ENCODE results near the gene RPIA. TPM values are rescaled to one million over a fixed set of nuclear protein-coding genes. Genes with fewer than 3 reads are reported as not detected.
"Not testable (repeated sequence)": the region's sequence is repeated elsewhere in the genome, so short reads cannot be mapped to it uniquely, and the experiment has no call there.

The RPIA gene
- 67.1 and 68.4 TPM in 2 replicates for total RNA-seq

GRCh38 chr2:88691339-88692183 lies at the start of gene RPIA:
RPIA (plus strand) TSS chr2:88691673; CDS start chr2:88691699, 26 bp downstream.
- peaks cover 4% of the 10 kb centered on the region for H3K9me3 Mint-ChIP-seq
- no peaks in the 10 kb centered on the region for H3K27me3 Mint-ChIP-seq (ENCODE audit: low read depth)
- peak; percentile 98 for DNase-seq (ENCODE audit: low spot score)
- intact Hi-C loops (cut with micrococcal nuclease): loop anchor here (1.0 to 10.0 kb wide), 3 partner anchors 64 to 497 kb away; partner anchors contain the start of gene EIF2AK3
- peak within 1 kb of the TSS; percentile 86 for H3K4me3 Mint-ChIP-seq (ENCODE audit: low read depth)
- peak within 1 kb of the TSS; percentile 92 for H3K27ac Mint-ChIP-seq
- H3K4me1 Mint-ChIP-seq (ENCODE audit: low read depth): peaks cover 28% of the 10 kb centered on the region
- H3K36me3 Mint-ChIP-seq (ENCODE audit: low read depth): no peaks in the 10 kb centered on the region

GRCh38 chr2:88642278-88642677 lies 49.2 kb upstream of the RPIA start:
- H3K4me1 Mint-ChIP-seq (ENCODE audit: low read depth): peaks cover 58% of the 10 kb centered on the region
- peaks cover 25% of the 10 kb centered on the region for H3K9me3 Mint-ChIP-seq
- H3K27ac Mint-ChIP-seq: no peak overlapping the region
- no peak overlapping the region for H3K4me3 Mint-ChIP-seq (ENCODE audit: low read depth)
- H3K36me3 Mint-ChIP-seq (ENCODE audit: low read depth): peaks cover 14% of the 10 kb centered on the region
- H3K27me3 Mint-ChIP-seq (ENCODE audit: low read depth): peaks cover 17% of the 10 kb centered on the region
- DNase-seq (ENCODE audit: low spot score): no peak
- intact Hi-C loops (cut with micrococcal nuclease): no loop called here

GRCh38 chr2:88645291-88645882 lies 46.1 kb upstream of the RPIA start:
- DNase-seq (ENCODE audit: low spot score); H3K36me3 Mint-ChIP-seq (ENCODE audit: low read depth); H3K9me3 Mint-ChIP-seq; intact Hi-C loops (cut with micrococcal nuclease); H3K27ac Mint-ChIP-seq; H3K4me3 Mint-ChIP-seq (ENCODE audit: low read depth): not testable (repeated sequence)
- Mint-ChIP-seq H3K4me1 (ENCODE audit: low read depth) (peaks cover 32% of the 10 kb centered on the region), H3K27me3 (ENCODE audit: low read depth) (peaks cover 19% of the 10 kb centered on the region)

- intact Hi-C loops (cut with micrococcal nuclease): no loop called here
- Mint-ChIP-seq H3K27me3 (ENCODE audit: low read depth) (peaks cover 6% of the 10 kb centered on the region), H3K27ac (no peak overlapping the region), H3K36me3 (ENCODE audit: low read depth) (no peaks in the 10 kb centered on the region), H3K4me1 (ENCODE audit: low read depth) (no peaks in the 10 kb centered on the region), H3K4me3 (ENCODE audit: low read depth) (no peak overlapping the region), H3K9me3 (no peaks in the 10 kb centered on the region)
- DNase-seq (ENCODE audit: low spot score): no peak
Observed at GRCh38 chr2:88651646-88652045, 39.8 kb upstream of the RPIA start.

GRCh38 chr2:88654714-88655113 lies 36.8 kb upstream of the RPIA start:
- no peaks in the 10 kb centered on the region for H3K36me3 Mint-ChIP-seq (ENCODE audit: low read depth)
- H3K27ac Mint-ChIP-seq: no peak overlapping the region
- intact Hi-C loops (cut with micrococcal nuclease): no loop called here
- no peak overlapping the region for H3K4me3 Mint-ChIP-seq (ENCODE audit: low read depth)
- no peak for DNase-seq (ENCODE audit: low spot score)
- H3K4me1 Mint-ChIP-seq (ENCODE audit: low read depth): no peaks in the 10 kb centered on the region
- H3K27me3 Mint-ChIP-seq (ENCODE audit: low read depth): peaks cover 5% of the 10 kb centered on the region
- H3K9me3 Mint-ChIP-seq: no peaks in the 10 kb centered on the region

GRCh38 chr2:88656690-88657089 lies 34.8 kb upstream of the RPIA start:
- H3K9me3 Mint-ChIP-seq: no peaks in the 10 kb centered on the region
- peaks cover 4% of the 10 kb centered on the region for H3K27me3 Mint-ChIP-seq (ENCODE audit: low read depth)
- H3K36me3 Mint-ChIP-seq (ENCODE audit: low read depth): no peaks in the 10 kb centered on the region
- no peak for DNase-seq (ENCODE audit: low spot score)
- H3K27ac Mint-ChIP-seq: no peak overlapping the region
- H3K4me3 Mint-ChIP-seq (ENCODE audit: low read depth): no peak overlapping the region
- H3K4me1 Mint-ChIP-seq (ENCODE audit: low read depth): no peaks in the 10 kb centered on the region
- intact Hi-C loops (cut with micrococcal nuclease): no loop called here

GRCh38 chr2:88657131-88657530 lies 34.3 kb upstream of the RPIA start:
- Mint-ChIP-seq H3K9me3 (no peaks in the 10 kb centered on the region), H3K4me1 (ENCODE audit: low read depth) (no peaks in the 10 kb centered on the region), H3K27ac (no peak overlapping the region), H3K27me3 (ENCODE audit: low read depth) (peaks cover 1% of the 10 kb centered on the region), H3K4me3 (ENCODE audit: low read depth) (no peak overlapping the region), H3K36me3 (ENCODE audit: low read depth) (no peaks in the 10 kb centered on the region)
- intact Hi-C loops (cut with micrococcal nuclease): no loop called here
- no peak for DNase-seq (ENCODE audit: low spot score)

GRCh38 chr2:88658326-88658725 lies 33.1 kb upstream of the RPIA start:
- intact Hi-C loops (cut with micrococcal nuclease): no loop called here
- no peak for DNase-seq (ENCODE audit: low spot score)
- no peak overlapping the region for H3K27ac Mint-ChIP-seq
- peaks cover 4% of the 10 kb centered on the region for H3K27me3 Mint-ChIP-seq (ENCODE audit: low read depth)
- H3K36me3 Mint-ChIP-seq (ENCODE audit: low read depth): no peaks in the 10 kb centered on the region
- no peaks in the 10 kb centered on the region for H3K4me1 Mint-ChIP-seq (ENCODE audit: low read depth)
- no peak overlapping the region for H3K4me3 Mint-ChIP-seq (ENCODE audit: low read depth)
- no peaks in the 10 kb centered on the region for H3K9me3 Mint-ChIP-seq

- Mint-ChIP-seq H3K36me3 (ENCODE audit: low read depth) (no peaks in the 10 kb centered on the region), H3K27ac (no peak overlapping the region), H3K4me3 (ENCODE audit: low read depth) (no peak overlapping the region), H3K4me1 (ENCODE audit: low read depth) (no peaks in the 10 kb centered on the region), H3K9me3 (no peaks in the 10 kb centered on the region), H3K27me3 (ENCODE audit: low read depth) (peaks cover 6% of the 10 kb centered on the region)
- DNase-seq (ENCODE audit: low spot score): no peak
- intact Hi-C loops (cut with micrococcal nuclease): no loop called here
Observed at GRCh38 chr2:88658881-88659537, 32.5 kb upstream of the RPIA start.

GRCh38 chr2:88659538-88659915 lies 31.9 kb upstream of the RPIA start:
- intact Hi-C loops (cut with micrococcal nuclease): no loop called here
- no peak overlapping the region for H3K27ac Mint-ChIP-seq

GRCh38 chr2:88660622-88661021 lies 30.9 kb upstream of the RPIA start:
- no peaks in the 10 kb centered on the region for H3K9me3 Mint-ChIP-seq
- no peaks in the 10 kb centered on the region for H3K4me1 Mint-ChIP-seq (ENCODE audit: low read depth)
- H3K27me3 Mint-ChIP-seq (ENCODE audit: low read depth): peaks cover 6% of the 10 kb centered on the region
- intact Hi-C loops (cut with micrococcal nuclease): no loop called here
- H3K4me3 Mint-ChIP-seq (ENCODE audit: low read depth): no peak overlapping the region
- H3K27ac Mint-ChIP-seq: no peak overlapping the region
- no peak for DNase-seq (ENCODE audit: low spot score)
- no peaks in the 10 kb centered on the region for H3K36me3 Mint-ChIP-seq (ENCODE audit: low read depth)

More at GRCh38 chr2:88659538-88659915, 31.9 kb upstream of the RPIA start:
- peaks cover 6% of the 10 kb centered on the region for H3K27me3 Mint-ChIP-seq (ENCODE audit: low read depth)
- no peaks in the 10 kb centered on the region for H3K9me3 Mint-ChIP-seq
- no peak overlapping the region for H3K4me3 Mint-ChIP-seq (ENCODE audit: low read depth)
- no peaks in the 10 kb centered on the region for H3K4me1 Mint-ChIP-seq (ENCODE audit: low read depth)
- H3K36me3 Mint-ChIP-seq (ENCODE audit: low read depth): no peaks in the 10 kb centered on the region
- no peak for DNase-seq (ENCODE audit: low spot score)

- Mint-ChIP-seq H3K36me3 (ENCODE audit: low read depth) (no peaks in the 10 kb centered on the region), H3K27me3 (ENCODE audit: low read depth) (peaks cover 7% of the 10 kb centered on the region)
Observed at GRCh38 chr2:88666576-88666975, 24.9 kb upstream of the RPIA start.

GRCh38 chr2:88667219-88667618 lies 24.3 kb upstream of the RPIA start:
- Mint-ChIP-seq H3K27ac (no peak overlapping the region), H3K9me3 (no peaks in the 10 kb centered on the region), H3K4me1 (ENCODE audit: low read depth) (peaks cover 7% of the 10 kb centered on the region), H3K4me3 (ENCODE audit: low read depth) (no peak overlapping the region), H3K27me3 (ENCODE audit: low read depth) (peaks cover 7% of the 10 kb centered on the region), H3K36me3 (ENCODE audit: low read depth) (no peaks in the 10 kb centered on the region)
- no peak for DNase-seq (ENCODE audit: low spot score)
- intact Hi-C loops (cut with micrococcal nuclease): loop anchor here (2.0 kb wide), 1 partner anchor 40 kb away; the partner anchor contains the start of gene EIF2AK3

More at GRCh38 chr2:88666576-88666975, 24.9 kb upstream of the RPIA start:
- Mint-ChIP-seq H3K9me3 (no peaks in the 10 kb centered on the region), H3K27ac (no peak overlapping the region), H3K4me1 (ENCODE audit: low read depth) (peaks cover 3% of the 10 kb centered on the region), H3K4me3 (ENCODE audit: low read depth) (no peak overlapping the region)
- DNase-seq (ENCODE audit: low spot score): no peak
- intact Hi-C loops (cut with micrococcal nuclease): loop anchor here (2.0 kb wide), 1 partner anchor 40 kb away; the partner anchor contains the start of gene EIF2AK3

All from activated T-helper 2 cell treated with anti-CD3 and anti-CD28 coated beads, Interferon-gamma antibody, Interleukin-2, Interleukin-4, amounts not matched to agents 10 μg/mL and 5 μg/mL and 100 μg/mL, durations not matched to agents 14 hours and 24 hours and 36 hours (primary cell).